ENCODE results near the gene TYMP.

The TYMP gene

DNA sequence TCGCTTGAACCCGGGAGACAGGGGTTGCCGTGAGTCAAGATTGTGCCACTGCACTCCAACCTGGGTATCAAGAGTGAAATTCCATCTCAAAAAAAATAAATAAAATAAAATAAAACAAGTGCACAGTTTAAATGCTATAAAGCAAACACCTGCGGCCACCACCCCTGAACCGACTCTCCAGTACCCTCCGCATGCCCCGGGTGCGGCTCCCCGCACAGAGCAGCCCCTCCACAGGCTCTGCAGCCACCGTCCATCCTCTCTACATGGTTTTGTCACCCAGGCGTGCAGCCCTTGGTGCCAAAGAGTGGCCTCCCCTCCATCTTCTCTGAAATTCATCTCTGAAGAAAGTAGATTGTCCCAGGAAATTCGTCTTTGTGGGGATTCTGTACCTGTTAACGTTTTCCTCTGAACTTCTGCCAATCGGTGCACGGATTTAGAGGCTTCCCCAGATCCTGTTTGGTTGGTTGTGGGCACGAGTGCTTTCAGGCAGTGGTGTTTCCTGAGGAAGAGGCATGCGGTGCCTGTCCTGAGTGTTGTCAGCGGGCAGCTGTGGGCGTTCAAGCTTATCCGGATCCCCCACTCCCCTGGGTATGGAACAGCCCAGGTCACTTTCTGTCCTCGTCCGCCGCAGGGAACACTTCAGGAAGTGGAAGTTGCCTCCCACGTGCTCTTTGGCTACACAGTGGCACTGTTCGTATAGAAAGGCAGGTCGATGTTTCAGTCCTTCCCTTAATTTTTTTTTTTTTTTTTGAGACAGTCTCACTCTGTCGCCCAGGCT, 39.1 kb downstream of the TYMP start:
- Histone ChIP-seq H3K4me1 (no peaks in the 10 kb centered on the region), H3K27me3 (peaks cover 0 to 40% of the 10 kb centered on the region in 2 donors), H3K4me3 (no peak overlapping the region), H3K27ac (no peak overlapping the region), H3K36me3 (no peaks in the 10 kb centered on the region), H3K9me3 (no peaks in the 10 kb centered on the region)
- TF ChIP-seq, protein P1, sequence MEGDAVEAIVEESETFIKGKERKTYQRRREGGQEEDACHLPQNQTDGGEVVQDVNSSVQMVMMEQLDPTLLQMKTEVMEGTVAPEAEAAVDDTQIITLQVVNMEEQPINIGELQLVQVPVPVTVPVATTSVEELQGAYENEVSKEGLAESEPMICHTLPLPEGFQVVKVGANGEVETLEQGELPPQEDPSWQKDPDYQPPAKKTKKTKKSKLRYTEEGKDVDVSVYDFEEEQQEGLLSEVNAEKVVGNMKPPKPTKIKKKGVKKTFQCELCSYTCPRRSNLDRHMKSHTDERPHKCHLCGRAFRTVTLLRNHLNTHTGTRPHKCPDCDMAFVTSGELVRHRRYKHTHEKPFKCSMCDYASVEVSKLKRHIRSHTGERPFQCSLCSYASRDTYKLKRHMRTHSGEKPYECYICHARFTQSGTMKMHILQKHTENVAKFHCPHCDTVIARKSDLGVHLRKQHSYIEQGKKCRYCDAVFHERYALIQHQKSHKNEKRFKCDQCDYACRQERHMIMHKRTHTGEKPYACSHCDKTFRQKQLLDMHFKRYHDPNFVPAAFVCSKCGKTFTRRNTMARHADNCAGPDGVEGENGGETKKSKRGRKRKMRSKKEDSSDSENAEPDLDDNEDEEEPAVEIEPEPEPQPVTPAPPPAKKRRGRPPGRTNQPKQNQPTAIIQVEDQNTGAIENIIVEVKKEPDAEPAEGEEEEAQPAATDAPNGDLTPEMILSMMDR (IDR thresholded peaks at IDR 0.05) = no peak
- intact Hi-C loops (cut with DNase I; ENCODE audit: low total_unique reads) = no loop called here
- no peak for DNase-seq

DNA sequence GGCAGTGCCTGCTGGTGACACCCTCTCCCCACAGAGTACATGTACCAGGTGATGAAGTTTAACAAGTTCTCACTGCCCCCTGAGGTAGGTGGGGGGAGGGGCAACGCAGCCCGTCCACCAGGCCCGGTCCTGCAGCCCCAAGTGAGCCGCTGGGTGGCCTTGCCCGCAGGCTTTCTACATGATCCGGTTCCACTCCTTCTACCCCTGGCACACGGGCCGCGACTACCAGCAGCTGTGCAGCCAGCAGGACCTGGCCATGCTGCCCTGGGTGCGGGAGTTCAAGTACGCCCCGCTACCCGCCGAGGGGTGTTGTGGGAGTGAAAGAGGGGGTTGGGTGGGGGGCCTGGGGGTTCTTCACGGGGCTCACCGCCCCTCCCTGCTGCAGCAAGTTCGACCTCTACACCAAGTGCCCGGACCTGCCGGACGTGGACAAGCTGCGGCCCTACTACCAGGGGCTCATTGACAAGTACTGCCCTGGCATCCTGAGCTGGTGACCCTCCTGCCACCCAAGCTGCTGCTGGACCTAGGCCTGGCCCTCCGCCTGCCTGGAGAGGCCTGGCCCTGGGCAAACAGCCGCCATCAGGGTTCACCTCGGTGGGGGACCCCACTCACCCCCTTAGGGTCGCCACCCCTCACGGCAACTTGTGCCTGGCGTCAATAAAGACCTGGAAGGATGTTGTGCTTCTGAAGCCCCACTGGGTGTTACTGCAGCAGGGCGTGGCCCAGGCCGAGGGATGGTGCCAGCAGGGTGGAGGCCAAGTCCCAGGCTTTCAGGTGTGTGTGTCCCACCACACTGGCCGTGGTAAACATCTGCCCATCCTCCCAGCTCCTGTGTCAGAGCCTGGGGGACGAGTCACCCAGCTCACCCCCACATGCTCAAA, 40.2 kb downstream of the TYMP start:
- no peak overlapping the region for H3K27ac ChIP-seq
- DNase-seq = no peak
- H3K4me1 ChIP-seq = no peaks in the 10 kb centered on the region
- no peak overlapping the region for H3K4me3 ChIP-seq
- peaks cover 0 to 45% of the 10 kb centered on the region in 2 donors for H3K27me3 ChIP-seq
- intact Hi-C loops (cut with DNase I; ENCODE audit: low total_unique reads) = no loop called here
- TF ChIP-seq, protein P1 (IDR thresholded peaks at IDR 0.05) = no peak
- no peaks in the 10 kb centered on the region for H3K9me3 ChIP-seq
- no peaks in the 10 kb centered on the region for H3K36me3 ChIP-seq

DNA sequence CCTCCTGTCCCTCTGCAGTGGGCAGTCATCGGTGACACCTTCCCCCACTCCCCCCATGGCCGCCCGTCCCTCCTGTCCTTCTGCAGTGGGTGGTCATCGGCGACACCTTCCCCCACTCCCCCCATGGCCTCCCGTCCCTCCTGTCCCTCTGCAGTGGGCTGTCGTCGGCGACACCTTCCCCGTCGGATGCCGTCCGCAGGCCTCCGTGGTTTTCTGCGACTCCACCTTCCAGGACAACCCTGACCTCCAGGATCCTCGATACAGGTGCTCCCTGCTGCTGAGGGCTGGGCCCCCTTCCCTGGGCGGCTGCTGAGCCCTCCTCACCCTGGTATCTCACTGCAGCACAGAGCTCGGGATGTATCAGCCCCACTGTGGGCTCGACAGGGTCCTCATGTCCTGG, 40.9 kb downstream of the TYMP start:
- no peak for DNase-seq
- Histone ChIP-seq H3K27ac (no peak overlapping the region), H3K9me3 (no peaks in the 10 kb centered on the region), H3K36me3 (no peaks in the 10 kb centered on the region), H3K4me3 (no peak overlapping the region), H3K27me3 (peaks cover 0 to 52% of the 10 kb centered on the region in 2 donors), H3K4me1 (no peaks in the 10 kb centered on the region)
- TF ChIP-seq, protein P1 (IDR thresholded peaks at IDR 0.05) = no peak
- intact Hi-C loops (cut with DNase I; ENCODE audit: low total_unique reads) = no loop called here

DNA sequence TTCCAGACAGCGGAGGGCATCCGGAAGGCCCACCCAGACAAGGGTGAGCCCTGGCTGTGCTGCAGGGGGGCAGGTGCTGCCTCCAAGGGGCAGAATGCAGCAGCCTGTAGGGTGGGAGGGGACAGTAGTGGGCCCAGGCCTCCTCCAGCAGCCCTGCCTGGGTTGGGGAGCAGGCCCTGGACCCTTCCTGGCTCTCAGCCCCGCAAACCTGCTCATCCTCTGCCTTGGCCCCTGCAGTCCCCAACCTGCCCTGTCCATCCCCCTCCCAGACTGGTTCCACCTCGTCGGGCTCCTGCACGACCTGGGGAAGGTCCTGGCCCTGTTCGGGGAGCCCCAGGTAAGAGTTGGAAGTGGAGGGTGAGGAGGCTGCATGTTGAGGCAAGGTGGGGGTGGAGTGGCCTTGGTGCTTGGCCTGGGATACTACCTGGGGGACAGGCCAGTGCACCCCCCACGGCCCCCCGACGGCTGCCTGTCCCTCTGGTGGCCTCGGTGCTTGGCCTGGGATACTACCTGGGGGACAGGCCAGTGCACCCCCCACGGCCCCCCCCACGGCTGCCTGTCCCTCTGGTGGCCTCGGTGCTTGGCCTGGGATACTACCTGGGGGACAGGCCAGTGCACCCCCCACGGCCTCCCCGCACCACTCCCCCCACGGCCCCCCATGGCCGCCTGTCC, 41.7 kb downstream of the TYMP start:
- H3K27ac ChIP-seq = no peak overlapping the region
- intact Hi-C loops (cut with DNase I; ENCODE audit: low total_unique reads) = no loop called here
- peaks cover 0 to 59% of the 10 kb centered on the region in 2 donors for H3K27me3 ChIP-seq
- H3K4me3 ChIP-seq = no peak overlapping the region
- no peaks in the 10 kb centered on the region for H3K9me3 ChIP-seq
- TF ChIP-seq, protein P1 (IDR thresholded peaks at IDR 0.05) = no peak
- DNase-seq = no peak
- H3K36me3 ChIP-seq = no peaks in the 10 kb centered on the region
- H3K4me1 ChIP-seq = no peaks in the 10 kb centered on the region

DNA sequence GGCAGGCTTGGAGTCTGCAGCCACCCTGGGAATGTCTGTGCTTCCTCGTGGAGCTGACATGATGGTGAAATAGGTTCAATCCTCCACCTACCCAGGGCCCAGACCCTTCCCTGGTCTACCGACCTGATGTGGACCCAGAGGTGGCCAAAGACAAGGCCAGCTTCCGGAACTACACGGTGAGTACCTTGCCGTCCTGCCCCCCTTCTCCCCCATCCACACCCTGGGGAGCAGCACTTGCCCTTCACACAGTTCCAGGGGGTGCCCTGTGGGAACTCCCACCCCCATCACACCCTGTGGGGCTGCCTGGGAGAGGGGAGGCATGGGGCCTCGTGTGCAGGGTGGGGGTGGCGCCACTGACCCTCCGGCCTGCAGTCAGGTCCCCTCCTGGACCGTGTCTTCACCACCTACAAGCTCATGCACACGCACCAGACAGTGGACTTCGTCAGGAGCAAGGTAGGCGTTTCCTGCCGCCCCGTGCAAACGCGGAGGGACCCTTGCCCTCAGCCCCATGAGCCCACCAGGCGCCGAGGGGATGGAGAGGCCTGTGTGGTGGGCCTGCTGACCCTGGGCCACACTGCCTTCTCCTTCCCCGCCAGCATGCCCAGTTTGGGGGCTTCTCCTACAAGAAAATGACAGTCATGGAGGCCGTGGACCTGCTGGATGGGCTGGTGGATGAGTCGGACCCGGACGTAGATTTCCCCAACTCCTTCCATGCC, 42.4 kb downstream of the TYMP start:
- Histone ChIP-seq H3K36me3 (no peaks in the 10 kb centered on the region), H3K9me3 (no peaks in the 10 kb centered on the region), H3K4me3 (no peak overlapping the region), H3K27me3 (peaks cover 3 to 66% of the 10 kb centered on the region in 2 donors), H3K4me1 (no peaks in the 10 kb centered on the region), H3K27ac (no peak overlapping the region)
- TF ChIP-seq, protein P1 (IDR thresholded peaks at IDR 0.05) = no peak
- DNase-seq = no peak
- intact Hi-C loops (cut with DNase I; ENCODE audit: low total_unique reads) = no loop called here

All from tibial artery (tissue), 4 donors.